Activated T-cell treated with anti-CD3 and anti-CD28 coated beads, Interleukin-2, amount 50 U/mL, for 72 hours (primary cell): ENCODE data around the gene TRANK1. TPM values are rescaled to one million over a fixed set of nuclear protein-coding genes. Genes with fewer than 3 reads are reported as not detected.
"Not testable (repeated sequence)": the region's sequence is repeated elsewhere in the genome, so short reads cannot be mapped to it uniquely, and the experiment has no call there.

Experiments
- ATAC-seq, 2 donors: fragments of 150-1000 bp; cut with Tn5 transposase; replicated peaks in 1 of 2; 2 replicates each; pipeline ENCODE4 v1.10.0; 2021; ENCODE audit warnings: moderate library complexity in 2 of 2, mild to moderate bottlenecking in 1 of 2
- DNase-seq, 2 donors: peaks; one replicate each; pipeline ENCODE4 v3.0.0; 2021 to 2022; ENCODE audit warnings: mixed read lengths in 1 of 2
- H3K27ac Mint-ChIP-seq: one replicate; pipeline ENCODE4 v1.8.0; 2022; ENCODE audit warnings: mild to moderate bottlenecking, moderate library complexity, mixed read lengths
- H3K27me3 Mint-ChIP-seq: one replicate; pipeline ENCODE4 v1.8.0; 2022; ENCODE audit warnings: low read depth, mixed read lengths
- H3K36me3 Mint-ChIP-seq, 2 donors: one replicate each; pipeline ENCODE4 v1.8.0; 2022; ENCODE audit warnings: mixed read lengths in 2 of 2, mild to moderate bottlenecking in 1 of 2; ENCODE audit not compliant: insufficient read depth in 2 of 2
- H3K4me1 Mint-ChIP-seq: one replicate; pipeline ENCODE4 v1.8.0; 2022; ENCODE audit warnings: low read depth, mixed read lengths
- H3K4me3 Mint-ChIP-seq, 2 donors: one replicate each; pipeline ENCODE4 v1.8.0; 2022; ENCODE audit warnings: mild to moderate bottlenecking in 2 of 2, mixed read lengths in 2 of 2, moderate library complexity in 2 of 2
- H3K9me3 Mint-ChIP-seq, 2 donors: one replicate each; pipeline ENCODE4 v1.8.0; 2022; ENCODE audit warnings: mixed read lengths in 2 of 2
- total RNA-seq, 2 donors: library from RNA; stranded (reverse); gene quantifications; one replicate each; pipeline ENCODE4 v1.2.3, GENCODE V29; 2022

Gene TRANK1
- total RNA-seq, 2 donors from 2014 or later, result 19.1 to 25.8 TPM

DNA sequence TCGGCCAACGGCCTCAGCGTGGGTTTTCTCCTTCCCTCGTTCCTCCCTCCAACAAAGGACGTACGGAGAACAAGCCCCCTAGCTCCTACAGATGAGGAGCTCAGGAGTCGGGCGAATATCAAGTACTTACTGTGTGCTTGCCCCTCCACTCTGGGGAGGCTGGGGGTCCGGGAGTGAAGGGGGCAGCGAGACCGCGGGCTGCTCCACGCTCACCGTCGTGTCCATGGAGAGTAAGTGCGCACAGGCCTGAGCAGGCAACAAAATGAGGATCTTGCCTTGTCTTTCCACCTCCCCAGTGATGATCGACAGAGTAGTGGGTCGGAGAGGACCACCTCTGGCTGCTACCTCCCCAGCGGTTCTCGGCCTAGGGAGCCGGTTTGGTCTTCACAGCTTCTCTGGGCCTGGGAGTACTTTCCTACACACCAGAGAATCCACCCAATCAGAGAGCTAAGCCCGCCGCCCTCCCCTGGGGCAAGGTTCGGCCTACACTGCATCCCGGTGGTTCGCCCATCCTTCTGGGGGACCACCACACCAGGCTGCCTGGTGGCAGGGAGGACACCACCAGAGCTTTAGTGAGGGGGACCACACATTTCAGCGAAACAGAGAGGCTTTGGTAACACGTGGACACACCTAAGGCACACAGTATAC lies 603 bp upstream of the TRANK1 start:
- peaks cover 8 to 18% of the 10 kb centered on the region in 2 donors for H3K36me3 Mint-ChIP-seq
- H3K27me3 Mint-ChIP-seq, result no peaks in the 10 kb centered on the region
- H3K27ac Mint-ChIP-seq, result peak overlapping the region; percentile 12
- ATAC-seq, result no peak
- H3K9me3 Mint-ChIP-seq, result peaks cover 2 to 5% of the 10 kb centered on the region in 2 donors
- H3K4me3 Mint-ChIP-seq, result peak overlapping the region; percentile 82 to 87
- peaks cover 8% of the 10 kb centered on the region for H3K4me1 Mint-ChIP-seq
- DNase-seq, result no peak

DNA sequence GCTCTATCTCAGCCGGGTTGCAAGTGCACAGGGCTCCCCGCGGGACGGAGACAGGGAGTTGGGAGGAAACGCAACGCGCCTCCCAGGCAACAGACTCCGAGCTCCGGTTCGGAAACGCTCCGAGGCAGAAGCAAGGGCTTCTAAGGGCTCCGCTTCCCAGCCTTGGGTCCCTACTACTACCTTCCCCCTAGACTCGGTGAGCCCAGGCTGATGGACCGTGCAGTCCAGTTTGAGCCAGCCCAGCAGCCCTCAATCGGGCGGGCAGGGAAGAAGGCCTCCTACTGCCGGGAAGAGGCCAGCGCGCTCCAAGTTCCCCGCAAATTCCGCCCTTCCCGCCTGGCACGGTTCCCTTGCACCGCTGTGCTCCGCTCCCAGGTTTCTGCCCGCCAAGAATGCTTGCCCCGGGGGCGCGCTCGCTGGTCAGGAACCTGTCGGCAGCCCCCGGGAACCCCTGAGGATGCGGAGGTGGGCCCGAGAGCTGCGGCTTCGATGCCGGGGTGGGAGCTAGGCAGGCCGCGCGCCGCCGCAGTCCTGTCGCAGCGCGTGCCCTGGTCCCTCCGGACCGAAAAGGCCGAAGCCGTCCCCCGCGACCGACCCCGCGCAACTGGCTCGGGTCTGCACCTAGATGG lies 728 bp downstream of the TRANK1 start:
- H3K9me3 Mint-ChIP-seq, result peaks cover 2 to 5% of the 10 kb centered on the region in 2 donors
- peaks cover 8% of the 10 kb centered on the region for H3K4me1 Mint-ChIP-seq
- H3K36me3 Mint-ChIP-seq, result peaks cover 5 to 15% of the 10 kb centered on the region in 2 donors
- DNase-seq, result peak; percentile 39 to 56
- peak overlapping the region; percentile 82 to 87 for H3K4me3 Mint-ChIP-seq
- no peaks in the 10 kb centered on the region for H3K27me3 Mint-ChIP-seq
- peak; percentile 54 to 67 for ATAC-seq
- no peak overlapping the region for H3K27ac Mint-ChIP-seq

DNA sequence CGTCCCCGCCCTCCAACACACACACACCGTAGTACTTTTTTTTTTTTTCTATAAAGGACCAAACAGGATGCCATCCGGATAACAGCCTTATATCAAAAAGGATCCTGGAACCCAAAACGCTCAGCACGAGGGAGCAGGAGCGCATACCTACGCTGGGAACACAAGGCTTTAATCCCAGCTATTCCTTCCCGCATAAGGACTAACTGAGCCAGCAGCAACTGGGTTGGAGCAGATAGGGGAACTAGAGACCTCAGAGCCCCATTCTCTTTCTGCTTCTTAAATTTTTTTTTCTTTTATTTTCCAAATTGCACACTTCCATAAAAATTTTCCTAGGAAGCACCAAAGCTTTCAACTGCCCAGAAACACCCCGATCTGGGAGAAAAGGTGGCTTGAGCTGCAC lies 1.3 kb downstream of the TRANK1 start:
- DNase-seq (no peak), ATAC-seq (no peak)
- H3K36me3 Mint-ChIP-seq, result peaks cover 4 to 13% of the 10 kb centered on the region in 2 donors
- H3K27ac Mint-ChIP-seq, result no peak overlapping the region
- peaks cover 8% of the 10 kb centered on the region for H3K4me1 Mint-ChIP-seq
- H3K9me3 Mint-ChIP-seq, result peaks cover 2 to 5% of the 10 kb centered on the region in 2 donors
- no peaks in the 10 kb centered on the region for H3K27me3 Mint-ChIP-seq
- H3K4me3 Mint-ChIP-seq, result peak overlapping the region; percentile 82 to 87

DNA sequence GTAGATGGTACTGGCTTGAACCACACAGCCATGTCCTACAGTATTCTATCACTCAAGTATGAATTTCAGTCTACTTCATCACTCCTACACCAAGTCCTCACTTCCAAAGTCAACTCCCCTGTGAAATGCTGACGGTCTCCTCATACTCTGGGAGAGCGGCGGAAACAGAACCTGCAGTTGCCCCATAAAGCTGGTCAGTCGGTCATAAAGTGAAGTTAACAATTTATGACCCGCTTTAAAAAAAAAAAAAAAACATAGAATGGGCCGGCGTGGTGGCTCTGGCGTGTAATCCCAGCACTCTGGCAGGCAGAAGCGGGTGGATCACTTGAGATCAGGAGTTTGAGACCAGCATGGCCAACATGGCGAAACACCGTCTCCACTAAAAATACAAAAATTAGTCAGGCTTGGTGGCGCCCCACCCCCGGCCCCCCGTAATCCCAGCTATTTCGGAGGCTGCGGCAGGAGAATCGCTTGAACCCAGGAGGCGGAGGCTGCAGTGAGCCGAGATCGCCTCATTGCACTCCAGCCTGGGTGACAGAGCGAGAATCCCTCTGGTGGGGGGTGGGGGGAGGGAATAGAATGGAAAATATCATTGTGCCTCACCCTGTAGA lies 2.1 kb downstream of the TRANK1 start:
- no peaks in the 10 kb centered on the region for H3K27me3 Mint-ChIP-seq
- H3K9me3 Mint-ChIP-seq, result peaks cover 1 to 2% of the 10 kb centered on the region in 2 donors
- ATAC-seq, result no peak
- H3K36me3 Mint-ChIP-seq, result peaks cover 2 to 8% of the 10 kb centered on the region in 2 donors
- H3K4me3 Mint-ChIP-seq, result no peak overlapping the region
- no peak overlapping the region for H3K27ac Mint-ChIP-seq
- peaks cover 8% of the 10 kb centered on the region for H3K4me1 Mint-ChIP-seq
- DNase-seq, result no peak

DNA sequence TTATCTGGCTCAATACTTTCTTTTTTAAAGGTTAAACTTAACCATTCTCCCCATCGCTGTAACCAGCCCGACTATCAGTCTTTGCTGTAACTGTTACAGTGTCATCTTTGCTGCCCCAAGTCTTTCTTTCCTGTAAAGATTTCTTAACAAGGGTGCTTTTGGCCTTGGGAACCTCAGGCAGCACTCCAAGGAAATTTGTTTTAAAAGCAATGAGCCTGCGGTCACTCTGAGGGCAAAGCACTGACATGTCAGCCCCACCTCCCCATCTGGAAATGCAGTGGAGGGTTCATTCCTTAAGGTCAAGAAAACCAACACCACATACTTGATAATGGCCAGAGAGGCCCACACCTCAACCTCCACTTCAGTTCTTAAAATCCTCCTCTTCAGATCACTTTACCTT lies 3.2 kb downstream of the TRANK1 start:
- Mint-ChIP-seq H3K27ac (no peak overlapping the region), H3K4me3 (no peak overlapping the region), H3K27me3 (no peaks in the 10 kb centered on the region), H3K36me3 (peaks cover 0 to under 1% of the 10 kb centered on the region in 2 donors), H3K4me1 (peaks cover 8% of the 10 kb centered on the region), H3K9me3 (no peaks in the 10 kb centered on the region)
- DNase-seq, result no peak
- ATAC-seq, result no peak

DNA sequence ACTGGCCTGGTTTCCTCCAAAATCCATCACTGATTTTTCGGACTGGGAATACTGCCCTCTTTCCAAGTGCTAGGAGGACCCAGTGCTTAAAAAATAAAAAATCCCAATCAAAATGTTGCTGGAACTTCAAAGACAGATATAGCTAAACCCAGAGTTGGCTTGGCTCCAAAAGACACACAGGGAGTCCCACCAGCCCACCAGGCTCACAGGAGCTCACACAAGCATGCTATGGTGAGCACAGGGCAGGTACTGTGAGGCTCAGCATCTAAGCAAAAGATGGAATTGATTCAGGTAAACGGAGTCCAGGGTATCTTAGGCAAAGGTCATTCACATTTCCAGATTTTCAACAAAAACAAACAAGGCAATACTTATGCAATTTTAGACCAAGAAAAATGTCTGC lies 3.7 kb downstream of the TRANK1 start:
- H3K9me3 Mint-ChIP-seq, result no peaks in the 10 kb centered on the region

DNA sequence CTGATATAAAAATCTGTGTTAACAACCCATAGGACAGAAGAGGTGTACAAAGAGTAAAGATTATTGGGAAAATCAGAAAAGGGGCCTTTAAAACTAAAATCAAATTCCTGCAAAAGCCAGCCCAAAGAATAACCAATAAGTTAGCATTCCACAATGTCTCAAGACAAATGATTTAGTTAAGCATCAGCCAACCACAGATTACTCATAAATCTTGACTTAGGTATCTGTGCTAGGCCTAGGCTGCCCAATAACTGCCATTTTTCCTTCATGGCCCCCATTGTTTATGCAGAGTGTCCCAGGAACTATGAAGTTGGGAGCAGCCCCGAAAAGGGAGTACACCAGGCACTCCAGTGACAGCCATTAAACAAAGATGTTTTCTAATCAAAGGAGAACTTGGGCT lies 7.4 kb downstream of the TRANK1 start:
- Mint-ChIP-seq H3K9me3 (no peaks in the 10 kb centered on the region), H3K36me3 (no peaks in the 10 kb centered on the region)
- no peak for ATAC-seq

More for the DNA sequence above, 3.7 kb downstream of the TRANK1 start:
- DNase-seq (no peak), ATAC-seq (no peak)
- H3K4me3 Mint-ChIP-seq, result no peak overlapping the region
- H3K4me1 Mint-ChIP-seq, result peaks cover 8% of the 10 kb centered on the region
- no peaks in the 10 kb centered on the region for H3K36me3 Mint-ChIP-seq
- H3K27ac Mint-ChIP-seq, result no peak overlapping the region
- no peaks in the 10 kb centered on the region for H3K27me3 Mint-ChIP-seq

DNA sequence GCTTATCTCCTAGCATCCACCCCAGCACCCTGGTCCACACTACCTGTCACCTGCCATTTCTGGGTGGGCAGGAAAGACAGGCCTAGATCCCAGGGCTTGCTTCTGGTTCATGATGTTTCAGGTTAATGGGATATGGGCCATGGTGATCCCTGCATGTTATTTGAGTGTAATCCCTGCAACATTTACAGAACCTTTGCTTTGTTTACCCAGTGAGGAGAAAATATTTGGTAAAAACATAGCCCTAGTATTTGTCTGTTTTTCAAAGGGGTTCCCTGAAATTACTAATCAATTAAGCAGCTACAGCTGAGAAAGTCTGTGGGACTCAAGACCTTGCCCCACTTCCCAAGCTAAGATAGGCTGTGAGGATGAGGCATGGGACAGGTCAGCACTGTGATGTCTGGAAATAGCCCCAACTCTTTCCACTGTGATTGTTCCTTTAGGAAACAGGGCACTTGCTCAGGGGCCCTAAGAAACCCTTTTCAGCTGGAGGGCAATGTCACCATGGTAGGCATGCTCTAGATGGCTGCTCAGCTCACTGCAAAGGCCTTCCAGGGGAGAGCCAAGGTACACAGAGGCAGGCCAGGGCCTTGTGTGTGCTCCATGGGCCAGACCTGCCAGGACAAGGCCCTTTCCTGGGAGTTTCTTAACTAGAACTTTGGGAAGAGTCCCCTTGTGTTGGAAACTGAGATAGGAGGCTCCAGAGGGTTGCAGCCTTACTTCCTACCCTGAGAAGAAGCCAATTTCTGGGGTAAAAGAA lies 11.1 kb downstream of the TRANK1 start:
- Mint-ChIP-seq H3K27ac (no peak overlapping the region), H3K36me3 (no peaks in the 10 kb centered on the region), H3K27me3 (no peaks in the 10 kb centered on the region), H3K9me3 (no peaks in the 10 kb centered on the region), H3K4me1 (no peaks in the 10 kb centered on the region), H3K4me3 (no peak overlapping the region)
- no peak for DNase-seq
- no peak for ATAC-seq

More for the DNA sequence above, 7.4 kb downstream of the TRANK1 start:
- no peaks in the 10 kb centered on the region for H3K27me3 Mint-ChIP-seq
- no peak for DNase-seq
- H3K27ac Mint-ChIP-seq, result no peak overlapping the region
- no peak overlapping the region for H3K4me3 Mint-ChIP-seq
- no peaks in the 10 kb centered on the region for H3K4me1 Mint-ChIP-seq

DNA sequence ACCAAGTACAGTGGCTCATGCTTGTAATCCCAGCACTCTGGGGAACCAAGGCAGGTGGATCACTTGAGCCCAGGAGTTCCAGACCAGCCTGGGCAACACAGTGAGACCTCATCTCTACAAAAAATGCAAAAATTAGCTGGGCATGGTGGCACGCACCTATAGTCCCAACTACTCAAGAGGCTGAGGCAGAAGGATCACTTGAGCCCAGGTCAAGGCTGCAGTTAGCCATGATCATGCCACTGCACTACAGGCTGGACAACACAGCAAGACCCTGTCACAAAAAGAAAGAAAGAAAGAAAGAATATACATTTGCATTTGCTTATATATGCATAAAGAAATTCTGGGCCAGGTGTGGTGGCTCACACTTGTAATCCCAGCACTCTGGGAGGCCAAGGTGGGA lies 13.4 kb downstream of the TRANK1 start:
- not testable (repeated sequence) for H3K4me1 Mint-ChIP-seq, H3K9me3 Mint-ChIP-seq, H3K4me3 Mint-ChIP-seq, ATAC-seq, DNase-seq, H3K27ac Mint-ChIP-seq, H3K27me3 Mint-ChIP-seq, H3K36me3 Mint-ChIP-seq

DNA sequence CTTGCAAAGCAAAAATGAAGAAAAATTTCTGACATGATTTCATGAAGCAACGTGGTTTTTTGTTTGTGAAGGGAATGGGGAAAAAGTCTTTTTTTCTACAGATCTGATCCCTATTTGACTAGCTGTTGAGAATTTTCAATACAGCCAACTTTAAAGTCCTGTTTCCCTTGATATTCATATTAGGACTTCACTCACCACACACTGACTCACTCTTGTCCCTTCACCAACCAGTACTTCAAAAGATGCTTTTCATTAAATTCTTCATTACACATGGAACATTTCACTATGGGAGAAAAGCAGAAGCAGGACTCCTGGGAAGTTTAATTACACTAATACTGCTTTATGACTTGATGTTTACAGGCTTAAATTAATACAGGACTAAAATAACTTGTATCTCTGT lies 16.6 kb downstream of the TRANK1 start:
- DNase-seq (no peak), ATAC-seq (no peak)
- Mint-ChIP-seq H3K4me3 (no peak overlapping the region), H3K27ac (no peak overlapping the region), H3K4me1 (peaks cover 13% of the 10 kb centered on the region), H3K27me3 (peaks cover 6% of the 10 kb centered on the region), H3K36me3 (peaks cover 0 to 1% of the 10 kb centered on the region in 2 donors), H3K9me3 (no peaks in the 10 kb centered on the region)

DNA sequence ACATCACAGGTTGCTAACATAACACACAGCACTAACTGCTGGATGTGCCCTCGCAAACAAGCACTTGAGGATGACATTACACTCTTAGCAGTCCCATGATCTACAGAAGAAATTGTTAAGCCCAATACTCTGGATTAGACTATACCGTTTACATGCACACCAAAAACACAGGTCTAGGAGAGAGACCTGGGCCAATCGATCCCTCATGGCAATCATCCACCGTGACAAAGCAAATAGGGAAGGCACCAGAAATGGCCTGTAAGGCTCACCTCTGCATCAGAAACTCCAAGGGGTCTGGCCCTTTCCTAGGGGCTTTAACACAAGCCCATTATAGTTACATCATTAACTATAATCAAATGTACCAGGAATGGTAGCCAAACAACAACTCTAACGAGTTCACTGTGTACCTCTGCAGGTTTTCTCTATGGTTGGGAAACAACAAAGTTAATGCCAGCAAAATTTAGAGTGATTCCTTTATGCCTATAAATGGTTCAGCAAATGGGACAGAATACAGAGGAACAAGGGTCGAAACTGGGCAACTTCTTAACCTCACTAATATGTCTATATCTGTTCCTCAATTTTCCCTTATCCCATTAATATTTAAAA lies 18.5 kb downstream of the TRANK1 start:
- peaks cover 6% of the 10 kb centered on the region for H3K27me3 Mint-ChIP-seq
- H3K4me3 Mint-ChIP-seq, result no peak overlapping the region
- DNase-seq (no peak), ATAC-seq (no peak)
- H3K27ac Mint-ChIP-seq, result no peak overlapping the region
- peaks cover under 1 to 1% of the 10 kb centered on the region in 2 donors for H3K36me3 Mint-ChIP-seq
- peaks cover 13% of the 10 kb centered on the region for H3K4me1 Mint-ChIP-seq
- no peaks in the 10 kb centered on the region for H3K9me3 Mint-ChIP-seq

DNA sequence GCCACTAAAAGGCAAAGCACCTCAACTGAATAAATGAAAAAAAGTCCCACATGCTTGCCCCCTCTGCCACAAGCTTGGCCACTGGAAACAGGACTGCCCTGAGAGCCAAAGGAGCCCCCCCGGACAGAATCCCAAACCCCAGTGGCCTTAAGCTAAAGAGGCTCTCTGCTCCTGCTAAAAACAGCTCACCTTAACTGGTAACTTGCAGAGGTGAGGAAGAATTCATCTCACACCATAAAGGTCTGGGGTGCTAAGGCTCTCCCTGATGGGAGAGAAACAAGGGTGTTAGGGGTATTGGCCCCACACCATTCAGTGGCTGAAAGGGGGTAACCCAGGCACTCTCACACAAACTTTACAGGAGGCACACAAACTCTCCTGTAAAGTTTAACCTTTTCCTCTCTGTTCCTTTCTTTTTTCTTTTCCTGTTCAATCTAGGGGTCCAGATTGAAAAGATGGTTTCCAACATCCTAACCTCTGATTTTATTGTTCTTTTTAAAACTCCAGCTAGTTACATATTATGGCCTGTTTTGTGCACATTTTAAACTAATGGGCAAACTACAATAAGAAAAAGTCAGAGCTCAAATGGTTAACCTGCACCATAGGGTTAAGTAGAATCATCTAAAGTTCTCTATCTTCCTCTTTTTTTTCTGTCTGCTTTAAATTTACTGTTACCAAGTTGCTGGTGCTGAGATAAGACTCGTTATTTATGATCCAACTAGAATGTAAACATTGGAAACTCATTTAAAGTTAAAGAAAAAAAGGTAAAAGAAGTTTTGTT lies 19.9 kb downstream of the TRANK1 start:
- ATAC-seq, result no peak
- H3K27ac Mint-ChIP-seq, result no peak overlapping the region

More for the DNA sequence above, 19.9 kb downstream of the TRANK1 start:
- Mint-ChIP-seq H3K36me3 (peaks cover 10 to 11% of the 10 kb centered on the region in 2 donors), H3K4me1 (peaks cover 13% of the 10 kb centered on the region), H3K9me3 (peaks cover 3 to 4% of the 10 kb centered on the region in 2 donors), H3K27me3 (peaks cover 6% of the 10 kb centered on the region), H3K4me3 (no peak overlapping the region)
- no peak for DNase-seq
